NCI-H2029 (cell line): Measurements from ENCODE around the gene GRB2.
"Not testable (repeated sequence)": the region's sequence is repeated elsewhere in the genome, so short reads cannot be mapped to it uniquely, and the experiment has no call there.

ENCODE experiments used
- DNase-seq: peaks from one replicate; lab custom pipeline; 2025; lab: John Stamatoyannopoulos, UW

Gene GRB2

GRCh38 chr17:75350706-75351105 is 54.8 kb downstream of the GRB2 start:
- DNase-seq, result no peak

GRCh38 chr17:75350029-75350428 is 55.4 kb downstream of the GRB2 start:
- DNase-seq, result no peak

- DNase-seq, result no peak
These were observed 55.9 kb downstream of the GRB2 start for GRCh38 chr17:75349589-75349988.

- no peak for DNase-seq
These were observed 57.0 kb downstream of the GRB2 start for GRCh38 chr17:75348386-75349012.

GRCh38 chr17:75346906-75347305 is 58.6 kb downstream of the GRB2 start:
- DNase-seq, result no peak

GRCh38 chr17:75346368-75346767 is 59.1 kb downstream of the GRB2 start:
- not testable (repeated sequence) for DNase-seq

GRCh38 chr17:75345514-75346167 is 59.8 kb downstream of the GRB2 start:
- no peak for DNase-seq

GRCh38 chr17:75344666-75345065 is 60.8 kb downstream of the GRB2 start:
- no peak for DNase-seq

- DNase-seq, result no peak
These were observed 62.5 kb downstream of the GRB2 start for GRCh38 chr17:75342996-75343395.

- no peak for DNase-seq
These were observed 63.5 kb downstream of the GRB2 start for GRCh38 chr17:75341784-75342486.

- DNase-seq, result no peak
These were observed 64.8 kb downstream of the GRB2 start for GRCh38 chr17:75340631-75341030.

- DNase-seq, result no peak
These were observed 65.5 kb downstream of the GRB2 start for GRCh38 chr17:75339971-75340370.

- no peak for DNase-seq
These were observed 67.1 kb downstream of the GRB2 start for GRCh38 chr17:75338335-75338734.

- no peak for DNase-seq
These were observed 70.2 kb downstream of the GRB2 start for GRCh38 chr17:75335315-75335714.

- no peak for DNase-seq
These were observed 70.8 kb downstream of the GRB2 start for GRCh38 chr17:75334723-75335122.

GRCh38 chr17:75331671-75332070 is 73.8 kb downstream of the GRB2 start:
- DNase-seq, result no peak

- no peak for DNase-seq
These were observed 77.7 kb downstream of the GRB2 start for GRCh38 chr17:75327757-75328156.

GRCh38 chr17:75326226-75326848 is 79.1 kb downstream of the GRB2 start:
- DNase-seq, result no peak

- DNase-seq, result no peak
These were observed 79.7 kb downstream of the GRB2 start for GRCh38 chr17:75325827-75326225.

GRCh38 chr17:75325348-75325747 is 80.1 kb downstream of the GRB2 start:
- no peak for DNase-seq

- no peak for DNase-seq
These were observed 84.0 kb downstream of the GRB2 start for GRCh38 chr17:75321506-75321905.

GRCh38 chr17:75319904-75320691 is 85.4 kb downstream of the GRB2 start:
- no peak for DNase-seq
